ENCODE measurements around the gene CLMN. TPM values are rescaled to one million over a fixed set of nuclear protein-coding genes. Genes with fewer than 3 reads are reported as not detected.
"Not testable (repeated sequence)": the region's sequence is repeated elsewhere in the genome, so short reads cannot be mapped to it uniquely, and the experiment has no call there.

CLMN gene
- total RNA-seq, 1 donor from 2014 or later: 0.29 TPM

DNA sequence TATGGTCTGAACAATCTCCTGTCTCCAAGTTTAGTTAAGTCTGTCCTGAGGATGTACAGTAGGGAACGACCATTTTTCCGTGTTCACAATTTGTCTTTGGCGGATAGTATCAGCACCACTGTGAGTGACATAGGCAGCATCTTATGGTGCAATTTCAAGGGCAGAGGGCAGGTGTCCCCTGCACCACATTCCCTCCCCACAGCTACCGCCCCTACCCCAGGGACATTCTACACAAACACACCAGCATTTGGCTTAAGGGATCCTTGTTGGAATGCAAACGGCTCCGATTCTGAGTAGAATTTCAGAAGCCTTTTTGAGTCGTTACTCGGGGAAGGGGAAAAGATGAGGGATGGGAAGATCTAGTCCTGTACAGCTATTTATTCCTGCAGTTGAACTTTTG is 137.3 kb downstream of the CLMN start:
- intact Hi-C loops (cut with micrococcal nuclease): no loop called here

DNA sequence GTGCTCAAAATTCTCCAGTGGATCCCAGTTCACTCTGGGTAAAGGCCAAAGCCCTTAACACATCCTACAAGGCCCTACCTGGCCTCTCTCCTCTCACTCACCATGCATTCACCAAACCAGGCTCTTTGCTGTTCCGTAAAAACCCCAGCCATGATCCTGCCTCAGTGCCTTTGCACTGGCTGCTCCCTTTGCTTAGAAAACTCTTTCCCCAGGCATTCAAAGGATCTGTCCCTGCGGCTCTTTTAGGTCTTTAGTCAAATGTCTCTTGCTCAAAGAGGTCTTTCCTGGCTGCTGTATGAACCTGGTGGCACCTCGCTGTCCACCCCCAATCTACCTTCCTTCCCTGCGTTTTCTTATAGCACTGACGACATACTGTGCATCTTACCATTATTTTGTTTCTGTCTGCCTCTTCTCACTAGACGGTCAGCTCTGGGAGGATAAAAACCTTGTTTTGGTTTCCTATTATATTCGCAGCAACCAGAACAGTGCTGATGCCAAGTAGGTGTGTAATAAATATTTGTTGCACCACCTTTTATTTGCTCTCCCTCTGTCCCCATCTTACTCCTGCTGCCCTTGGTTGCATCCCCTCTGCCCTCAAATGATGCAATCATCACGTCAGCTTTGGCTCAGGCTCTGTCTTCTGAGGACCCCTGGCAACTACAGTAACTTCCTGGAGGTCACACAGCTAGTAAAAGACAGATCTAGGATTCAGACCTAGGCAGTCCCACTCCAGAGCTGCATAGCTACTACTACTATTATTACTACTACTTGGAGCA is 138.6 kb downstream of the CLMN start:
- intact Hi-C loops (cut with micrococcal nuclease): no loop called here

DNA sequence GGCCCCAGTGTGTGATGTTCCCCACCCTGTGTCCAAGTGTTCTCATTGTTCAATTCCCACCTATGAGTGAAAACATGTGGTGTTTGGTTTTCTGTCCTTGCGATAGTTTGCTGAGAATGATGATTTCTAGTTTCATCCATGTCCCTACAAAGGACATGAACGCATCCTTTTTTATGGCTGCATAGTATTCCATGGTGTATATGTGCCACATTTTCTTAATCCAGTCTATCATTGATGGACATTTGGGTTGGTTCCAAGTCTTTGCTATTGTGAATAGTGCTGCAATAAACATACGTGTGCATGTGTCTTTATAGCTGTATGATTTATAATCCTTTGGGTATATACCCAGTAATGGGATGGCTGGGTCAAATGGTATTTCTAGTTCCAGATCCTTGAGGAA is 144.0 kb downstream of the CLMN start:
- intact Hi-C loops (cut with micrococcal nuclease): not testable (repeated sequence)

DNA sequence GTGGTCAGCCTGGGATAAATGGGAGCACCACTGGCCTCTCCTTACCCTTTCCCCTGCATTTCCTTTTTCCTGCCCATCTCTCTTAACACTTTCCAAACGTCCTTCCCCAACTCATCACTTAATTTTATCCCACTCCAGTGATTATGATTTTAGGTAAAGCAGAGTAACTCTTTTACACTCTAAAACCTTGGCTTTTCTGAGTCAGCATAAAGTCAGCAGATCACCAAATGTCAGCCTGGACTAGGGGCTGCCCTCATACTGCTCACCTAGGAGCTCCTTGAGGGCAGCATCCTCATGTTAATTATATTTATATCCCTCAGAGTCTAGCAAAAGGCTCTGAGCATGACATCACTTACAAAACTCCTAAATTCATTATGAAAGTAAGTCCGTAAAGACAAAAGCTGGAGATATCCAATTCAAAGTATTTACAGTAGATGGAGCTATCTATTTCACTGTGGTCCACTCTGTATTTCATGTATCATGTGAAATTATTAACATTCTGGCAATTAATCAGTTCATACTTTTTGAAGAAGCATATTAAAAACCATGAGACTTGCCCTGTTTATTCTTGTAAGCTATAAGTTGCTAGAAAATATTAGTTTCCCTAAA is 145.4 kb downstream of the CLMN start:
- intact Hi-C loops (cut with micrococcal nuclease): no loop called here

DNA sequence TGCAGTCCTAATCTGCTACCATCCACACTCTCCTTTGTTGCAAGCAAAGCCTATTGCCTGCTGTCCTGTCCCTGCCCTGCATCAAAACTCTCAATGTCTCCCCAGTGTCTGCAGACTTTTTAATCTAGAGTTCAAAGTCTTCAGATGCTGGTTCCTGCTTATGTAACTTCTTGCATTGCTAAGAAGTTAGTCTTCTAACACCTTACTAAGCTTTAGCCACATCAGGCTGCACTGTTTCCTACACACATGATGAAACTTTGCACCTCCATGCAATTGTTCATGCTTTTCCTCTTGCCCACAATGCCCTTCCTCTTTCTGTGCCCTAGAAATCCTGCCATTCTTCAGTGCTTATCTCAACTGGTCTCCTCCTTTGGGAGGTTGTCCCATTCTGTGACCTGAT is 146.2 kb downstream of the CLMN start:
- intact Hi-C loops (cut with micrococcal nuclease): no loop called here

DNA sequence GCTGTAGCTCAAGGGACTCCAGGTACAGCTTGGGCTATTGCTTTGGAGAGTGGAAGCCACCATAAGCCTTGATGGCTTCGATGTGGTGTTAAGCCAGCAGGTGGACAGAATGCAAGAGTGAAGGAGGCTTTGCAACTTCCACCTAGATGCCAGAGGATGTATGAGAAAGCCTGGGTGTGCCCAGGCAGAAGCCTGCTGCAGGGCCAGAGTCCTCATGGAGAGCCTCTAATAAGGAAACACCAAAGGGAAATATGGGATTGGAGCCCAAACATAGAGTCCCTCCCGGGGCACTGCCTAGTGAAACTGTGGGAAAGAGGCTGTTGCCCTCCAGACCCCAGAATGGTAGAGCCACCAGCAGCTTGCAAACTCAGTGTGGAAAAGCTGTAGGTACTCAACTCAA is 152.5 kb downstream of the CLMN start:
- intact Hi-C loops (cut with micrococcal nuclease): no loop called here

DNA sequence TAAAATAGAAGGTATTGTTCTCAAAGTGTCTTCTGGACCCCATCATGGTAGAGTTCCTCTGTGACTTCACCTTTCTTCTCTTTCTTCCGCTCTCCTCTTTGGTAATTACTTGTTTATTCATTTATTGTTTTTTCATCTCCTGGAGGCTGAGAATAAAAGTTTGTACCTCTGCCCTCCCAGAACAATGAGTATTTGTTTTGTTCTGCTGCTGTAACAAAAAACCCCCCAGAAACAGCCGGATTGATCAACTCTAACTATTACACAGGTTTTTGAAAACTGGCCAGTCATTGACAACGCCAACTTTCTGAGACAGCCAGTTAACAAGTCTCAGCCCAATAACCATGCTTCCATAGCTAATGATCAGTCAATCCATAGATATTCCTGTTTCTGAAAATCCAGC is 154.2 kb downstream of the CLMN start:
- intact Hi-C loops (cut with micrococcal nuclease): no loop called here

DNA sequence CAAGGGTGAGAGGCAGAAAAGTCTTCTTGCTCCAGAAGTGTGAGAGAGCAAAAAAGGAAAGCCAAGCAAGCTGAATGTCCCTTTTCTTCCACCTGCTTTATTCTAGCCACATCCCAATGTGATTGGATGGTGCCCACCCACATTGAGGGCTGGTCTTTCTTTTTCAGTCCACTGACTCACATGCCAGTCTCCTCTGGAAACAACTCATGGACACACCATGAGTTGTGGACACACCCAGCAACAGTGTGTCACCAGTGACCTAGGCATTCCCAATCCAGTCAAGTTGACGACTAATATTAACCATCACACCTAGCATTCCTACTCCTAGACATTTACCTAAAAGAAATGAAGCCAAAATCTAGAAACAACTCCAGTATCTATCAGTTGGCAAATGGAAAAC is 155.2 kb downstream of the CLMN start:
- intact Hi-C loops (cut with micrococcal nuclease): no loop called here

DNA sequence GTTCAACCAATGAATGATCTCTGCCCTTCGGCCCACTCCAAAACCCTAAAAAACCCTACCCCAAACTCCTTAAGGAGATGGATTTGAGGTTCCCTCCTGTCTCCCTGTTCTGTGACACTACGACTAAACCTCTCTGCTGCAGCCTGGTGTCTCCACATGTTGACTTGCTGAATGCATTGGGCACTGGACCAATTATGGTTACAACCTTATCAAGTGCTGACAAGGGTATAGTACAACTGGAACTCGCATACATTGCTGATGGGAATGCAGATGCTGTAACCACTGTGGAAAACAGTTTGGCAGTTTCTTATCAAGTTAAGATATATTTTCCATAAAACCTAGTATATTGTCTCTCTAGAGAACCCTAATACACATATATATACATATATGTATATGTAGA is 156.0 kb downstream of the CLMN start:
- intact Hi-C loops (cut with micrococcal nuclease): no loop called here

DNA sequence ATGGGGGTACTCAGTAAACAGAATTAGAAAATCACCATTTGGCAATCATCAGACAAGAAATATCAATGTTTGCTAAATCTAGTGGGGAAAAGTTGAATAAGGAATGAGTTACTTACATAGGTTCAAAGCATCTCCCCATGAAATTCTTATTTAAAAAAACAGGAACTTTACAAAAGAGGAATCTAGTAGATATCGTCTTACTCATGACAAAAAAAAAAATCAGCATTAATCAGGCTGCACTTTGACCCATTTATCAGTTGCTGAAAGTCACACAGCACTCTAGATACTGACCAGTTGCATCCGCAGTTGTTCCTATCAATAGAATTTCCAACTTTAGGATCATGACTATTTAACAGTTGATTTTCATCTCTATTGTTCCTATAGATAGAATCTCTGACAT is 156.6 kb downstream of the CLMN start:
- intact Hi-C loops (cut with micrococcal nuclease): no loop called here

DNA sequence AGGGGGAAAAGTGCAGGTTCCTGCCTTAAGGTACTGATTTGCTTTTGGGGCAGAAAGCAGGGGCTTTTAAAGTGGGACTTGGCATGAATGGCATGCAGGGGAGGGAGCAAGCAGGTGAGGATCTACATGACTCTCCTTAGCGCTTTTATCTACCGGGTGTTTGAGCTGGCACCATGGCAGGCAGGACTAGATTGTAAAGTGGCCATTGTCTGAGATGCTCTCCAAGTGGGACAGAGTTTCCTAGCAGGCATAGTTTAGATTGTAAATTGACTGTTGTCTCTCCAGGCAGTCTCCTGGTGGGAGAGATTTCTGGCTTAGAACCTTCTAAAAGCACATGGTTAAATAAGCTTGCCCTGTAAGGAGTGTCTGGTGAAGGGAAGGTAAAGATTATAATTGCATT is 157.1 kb downstream of the CLMN start:
- intact Hi-C loops (cut with micrococcal nuclease): no loop called here

DNA sequence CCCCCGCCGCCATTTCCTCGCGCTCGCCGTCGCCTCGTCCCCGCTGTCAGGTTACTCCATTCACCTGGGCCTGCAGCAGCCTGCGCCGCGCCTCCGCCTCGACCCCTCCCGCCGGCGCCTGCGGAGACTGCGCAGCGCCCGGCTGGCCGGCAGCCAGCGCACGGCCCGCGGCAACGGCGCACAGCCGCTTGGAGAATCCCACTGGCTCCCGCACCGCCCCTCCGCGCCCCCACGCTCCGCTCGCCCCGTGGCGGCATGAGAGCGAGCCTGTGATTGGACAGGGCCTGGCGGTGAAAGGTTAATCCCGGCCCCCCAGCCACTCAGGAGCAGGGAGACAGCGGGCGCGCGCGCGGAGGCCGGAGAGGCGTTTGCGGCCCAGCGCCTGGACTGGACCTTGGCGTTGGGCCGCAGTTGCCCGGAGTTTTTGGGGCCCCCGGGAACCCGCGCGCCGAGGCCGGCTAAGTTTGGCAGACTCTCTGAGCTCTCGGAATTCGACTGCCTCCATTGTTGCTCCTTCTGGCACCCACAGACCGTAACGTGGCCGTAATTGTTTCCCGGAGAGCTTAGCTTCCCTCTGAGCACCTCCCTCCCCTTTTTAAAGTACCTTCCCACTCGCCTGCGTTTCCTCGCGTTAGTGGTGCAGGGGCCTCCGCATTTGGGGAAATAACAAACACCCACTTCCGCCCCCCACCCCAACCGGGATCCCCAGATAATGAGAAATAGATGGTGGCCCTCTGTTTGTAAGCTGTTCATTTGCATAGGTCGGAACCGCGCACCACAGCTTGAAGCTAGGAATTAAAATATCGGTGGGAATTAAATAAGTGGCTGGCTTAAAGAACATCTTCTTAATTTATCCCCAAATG is 162.2 kb downstream of the CLMN start, which contains the start of gene DICER1:
TSS of gene DICER1 (minus strand) at position 203 of the 863 bp plus-strand sequence. CDS start 24,071 bp downstream, outside the sequence.
- intact Hi-C loops (cut with micrococcal nuclease): loop anchor here (2.0 to 10.0 kb wide), 7 partner anchors 110 to 1953 kb away; partner anchors contain the start of genes ATG2B, BTBD7, CLMN and GLRX5

DNA sequence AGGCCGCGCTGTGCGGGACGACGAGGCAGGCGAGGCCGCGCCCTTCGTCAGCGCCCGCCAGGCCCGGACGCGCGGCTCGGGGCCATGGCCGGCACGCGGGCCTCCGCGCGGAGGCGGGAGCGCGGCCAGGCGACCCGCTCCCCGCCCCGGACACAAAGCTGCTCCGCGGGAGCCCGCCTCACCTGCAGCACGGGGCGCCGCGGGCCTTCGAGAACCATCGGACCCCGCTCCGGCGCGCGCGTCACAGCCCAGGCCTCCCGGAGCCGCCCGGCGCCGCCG is 162.7 kb downstream of the CLMN start:
- intact Hi-C loops (cut with micrococcal nuclease): loop anchor here (2.0 to 10.0 kb wide), 7 partner anchors 110 to 1952 kb away; partner anchors contain the start of genes ATG2B, BTBD7, CLMN and GLRX5

DNA sequence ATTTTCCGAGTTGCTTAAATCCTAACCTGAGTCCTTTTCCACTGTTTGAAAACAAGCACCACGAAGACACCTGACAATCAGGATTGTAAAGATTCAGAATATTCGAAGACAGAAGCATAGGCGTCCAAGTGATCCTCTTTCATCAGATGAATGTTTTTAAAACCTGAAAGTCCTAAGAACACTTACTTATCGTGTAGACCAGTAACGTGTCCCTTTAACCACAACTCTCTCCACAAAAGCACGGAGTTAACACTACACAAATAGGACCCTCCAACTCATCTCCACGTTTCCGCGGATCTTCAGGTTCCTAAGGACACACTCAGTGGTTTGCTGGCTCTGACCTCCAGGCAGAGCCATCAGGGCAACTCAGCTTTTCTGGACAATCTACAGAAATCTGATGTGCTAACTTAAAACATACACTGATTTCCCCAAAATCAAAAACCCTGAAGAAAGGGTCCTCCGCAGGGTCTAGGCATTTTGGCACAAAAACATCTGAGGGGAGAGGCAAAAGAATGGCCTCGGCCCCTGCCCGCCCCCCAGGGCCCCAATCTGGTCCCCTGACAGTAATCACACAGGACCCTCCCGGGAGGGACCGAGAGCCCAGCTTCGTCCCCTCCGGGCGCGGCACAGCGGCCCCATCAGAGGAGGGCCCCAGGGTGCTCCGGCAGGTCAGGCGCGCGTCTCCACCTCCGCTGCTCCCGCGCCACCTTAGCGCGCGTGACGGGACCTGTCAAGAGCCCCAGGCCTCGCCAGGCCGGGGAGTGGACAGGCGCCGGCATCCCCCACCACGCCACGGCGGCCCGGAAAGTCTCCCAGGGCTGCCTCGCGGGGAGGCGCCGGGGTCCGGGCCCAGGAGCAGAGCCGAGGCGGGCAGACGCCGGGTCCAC is 163.3 kb downstream of the CLMN start:
- intact Hi-C loops (cut with micrococcal nuclease): loop anchor here (2.0 to 10.0 kb wide), 7 partner anchors 111 to 1952 kb away; partner anchors contain the start of genes ATG2B, BTBD7, CLMN and GLRX5

DNA sequence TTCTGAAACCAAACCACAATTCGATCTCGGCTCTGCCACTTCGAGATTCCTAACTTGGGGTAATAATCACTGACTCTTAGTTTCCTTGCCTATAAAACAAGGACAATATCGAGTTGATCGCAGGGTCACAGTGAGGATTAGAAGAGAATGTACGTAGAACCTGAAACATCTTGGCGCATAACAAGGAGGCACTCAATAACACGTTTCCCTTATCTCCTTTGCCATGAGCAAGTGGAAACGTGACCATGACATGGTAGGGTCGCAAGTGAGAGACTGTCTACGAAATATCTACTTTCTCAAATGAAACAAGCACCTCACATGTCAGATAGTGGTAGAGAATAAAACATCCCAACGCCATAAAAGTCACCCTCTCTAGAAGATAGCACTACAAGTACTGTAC is 164.7 kb downstream of the CLMN start:
- intact Hi-C loops (cut with micrococcal nuclease): loop anchor here (5.0 to 10.0 kb wide), 4 partner anchors 112 to 1950 kb away; partner anchors contain the start of genes BTBD7, GON7, PAPOLA and UBR7

DNA sequence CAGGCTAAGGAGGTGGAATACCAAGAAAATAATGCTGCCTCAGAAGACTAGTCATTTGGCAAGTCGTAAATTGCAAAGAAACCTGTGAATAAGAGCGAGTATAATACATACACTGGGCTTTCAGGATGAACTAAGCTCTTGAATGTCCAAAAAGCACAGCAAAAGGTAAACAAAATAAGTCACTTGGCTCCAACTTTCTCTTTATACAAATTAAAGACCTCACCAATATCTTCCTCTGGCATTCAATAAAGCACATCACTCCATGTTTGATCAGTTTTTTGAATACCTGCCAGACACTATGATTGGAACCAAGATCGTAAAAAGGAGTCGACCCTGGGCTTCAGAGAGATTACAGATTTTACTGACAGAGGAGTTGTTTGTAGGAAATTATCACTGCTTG is 165.8 kb downstream of the CLMN start:
- intact Hi-C loops (cut with micrococcal nuclease): loop anchor here (10.0 kb wide), 1 partner anchor 1949 kb away; the partner anchor contains the start of genes GON7 and UBR7

DNA sequence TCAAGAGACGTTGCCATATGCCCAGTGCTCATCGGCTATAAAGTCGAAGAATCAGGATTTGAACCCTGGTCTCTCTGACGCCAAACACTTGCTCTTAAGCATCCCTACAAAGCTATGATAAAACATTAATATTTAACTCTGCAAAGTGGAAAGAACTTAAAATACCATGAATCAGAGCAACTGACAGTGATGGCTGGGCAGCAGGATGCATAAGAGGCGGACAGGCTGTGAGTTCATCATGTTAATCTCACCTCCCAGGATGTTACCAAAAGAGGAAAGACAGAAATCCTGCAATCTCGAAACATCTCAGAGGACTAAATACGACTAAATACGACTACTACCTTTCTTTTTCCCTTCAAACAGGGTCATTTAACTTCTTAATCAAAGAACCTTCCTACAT is 168.1 kb downstream of the CLMN start:
- intact Hi-C loops (cut with micrococcal nuclease): loop anchor here (10.0 kb wide), 1 partner anchor 1947 kb away; the partner anchor contains the start of genes GON7 and UBR7

DNA sequence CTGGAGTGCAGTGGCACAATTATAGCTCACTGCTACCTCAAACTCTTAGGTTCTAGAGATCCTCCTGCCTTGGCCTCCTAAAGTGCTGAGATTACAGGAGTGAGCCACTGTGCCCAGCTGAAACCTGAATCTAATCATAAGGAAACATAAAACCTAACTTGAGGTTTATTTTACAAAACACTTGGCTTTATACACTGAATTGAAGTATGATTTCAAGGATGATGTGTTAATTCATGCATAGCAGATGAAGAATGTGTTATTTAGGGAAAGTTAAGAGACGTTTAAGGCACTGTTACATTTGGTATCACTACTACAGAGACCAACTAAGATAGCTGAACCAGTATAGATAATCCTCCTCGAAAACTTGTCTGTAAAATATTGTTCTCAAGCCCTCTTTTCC is 168.8 kb downstream of the CLMN start:
- intact Hi-C loops (cut with micrococcal nuclease): loop anchor here (10.0 kb wide), 1 partner anchor 1946 kb away; the partner anchor contains the start of genes GON7 and UBR7

DNA sequence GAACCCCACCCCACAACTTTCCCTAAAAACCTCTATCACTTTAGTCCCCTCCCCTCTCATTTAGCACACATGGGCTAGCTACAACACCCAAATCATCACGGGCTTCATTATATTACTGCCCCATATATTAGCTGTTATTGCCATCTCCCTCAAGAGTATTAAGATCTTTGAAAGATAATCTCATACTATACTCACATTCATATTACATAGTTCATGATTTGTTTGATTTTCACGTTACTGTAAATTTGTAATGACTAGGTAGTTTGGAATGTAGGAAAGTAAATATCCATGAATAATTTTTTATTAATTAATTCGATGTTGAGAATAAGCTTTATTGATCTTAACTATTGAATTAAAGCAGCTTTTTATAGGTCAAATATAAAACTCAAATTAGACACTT is 170.3 kb downstream of the CLMN start:
- intact Hi-C loops (cut with micrococcal nuclease): no loop called here

DNA sequence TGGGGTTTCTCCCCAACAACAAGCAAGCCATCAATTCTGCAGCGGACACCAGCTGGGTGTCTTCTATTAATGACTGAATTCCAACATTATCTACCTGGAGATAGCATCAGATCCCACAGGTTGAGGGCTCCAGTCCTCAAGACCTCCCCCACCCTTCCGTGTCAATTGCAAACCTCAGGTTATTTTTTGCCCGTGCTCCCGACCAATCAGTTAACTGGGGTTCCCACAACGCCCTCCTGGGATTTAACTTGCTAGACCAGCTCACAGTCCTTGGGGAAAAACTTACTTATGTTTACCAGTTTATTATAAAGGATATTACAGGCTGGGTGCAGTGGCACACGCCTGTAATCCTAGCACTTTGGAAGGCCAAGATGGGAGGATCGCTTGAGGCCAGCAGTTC is 172.1 kb downstream of the CLMN start:
- intact Hi-C loops (cut with micrococcal nuclease): no loop called here
